ENCODE data around the gene FLRT1.
A peak's percentile ranks its signal among the peaks of the same experiment; 100 is the strongest.

FLRT1 gene

GRCh38 chr11:64060861-64061444 lies 25.2 kb downstream of the FLRT1 start:
- H3K9me3 ChIP-seq (ENCODE audit: control insufficient read depth, insufficient read depth, low read length), result no peaks in the 10 kb centered on the region
- no peaks in the 10 kb centered on the region for H3K36me3 ChIP-seq (ENCODE audit: control insufficient read depth, insufficient read depth, low read length)
- no peaks in the 10 kb centered on the region for H3K4me1 ChIP-seq (ENCODE audit: control insufficient read depth, insufficient read depth, low read length)
- peak overlapping the region; percentile 60 for H3K4me3 ChIP-seq (ENCODE audit: low read depth, low read length)
- no peak overlapping the region for H3K27ac ChIP-seq (ENCODE audit: low read depth, low read length)
- H3K9ac ChIP-seq (ENCODE audit: low read depth, low read length), result no peak overlapping the region
- H3K27me3 ChIP-seq (ENCODE audit: control insufficient read depth, insufficient read depth, low read length), result peaks cover 85% of the 10 kb centered on the region

- H3K27ac ChIP-seq (ENCODE audit: low read depth, low read length), result no peak overlapping the region
- H3K27me3 ChIP-seq (ENCODE audit: control insufficient read depth, insufficient read depth, low read length), result peaks cover 84% of the 10 kb centered on the region
- no peak overlapping the region for H3K4me3 ChIP-seq (ENCODE audit: low read depth, low read length)
- no peaks in the 10 kb centered on the region for H3K4me1 ChIP-seq (ENCODE audit: control insufficient read depth, insufficient read depth, low read length)
- no peak overlapping the region for H3K9ac ChIP-seq (ENCODE audit: low read depth, low read length)
- H3K36me3 ChIP-seq (ENCODE audit: control insufficient read depth, insufficient read depth, low read length), result no peaks in the 10 kb centered on the region
- H3K9me3 ChIP-seq (ENCODE audit: control insufficient read depth, insufficient read depth, low read length), result no peaks in the 10 kb centered on the region
These were observed 26.7 kb downstream of the FLRT1 start for GRCh38 chr11:64062185-64063039.

DNA sequence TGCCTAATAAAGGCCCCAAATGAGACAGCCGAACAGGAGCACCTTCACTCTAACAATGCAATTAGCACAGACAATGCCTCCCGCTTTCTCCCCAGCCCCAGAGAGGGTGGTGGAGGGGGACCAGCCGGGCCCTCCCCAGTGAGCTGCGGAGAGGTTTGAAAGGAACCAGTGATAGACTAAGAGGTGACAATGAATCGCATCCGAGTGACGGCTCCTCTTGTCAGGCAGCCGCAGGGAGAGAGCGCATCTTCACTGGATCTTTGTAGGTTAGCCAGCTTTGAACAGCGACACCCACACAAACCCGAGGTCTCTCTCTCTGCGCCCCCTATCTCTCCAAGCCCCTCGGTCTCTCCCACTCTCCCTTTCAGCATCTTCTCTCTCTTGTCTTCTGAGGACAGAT lies 28.0 kb downstream of the FLRT1 start:
- no peaks in the 10 kb centered on the region for H3K36me3 ChIP-seq (ENCODE audit: control insufficient read depth, insufficient read depth, low read length)
- H3K9ac ChIP-seq (ENCODE audit: low read depth, low read length), result no peak overlapping the region
- H3K27me3 ChIP-seq (ENCODE audit: control insufficient read depth, insufficient read depth, low read length), result peaks cover 77% of the 10 kb centered on the region
- no peak overlapping the region for H3K4me3 ChIP-seq (ENCODE audit: low read depth, low read length)
- 0 out of 2 replicates have a peak, but pooled peaks cover 7% of the 10 kb centered on the region for H3K4me1 ChIP-seq (ENCODE audit: control insufficient read depth, insufficient read depth, low read length)
- H3K9me3 ChIP-seq (ENCODE audit: control insufficient read depth, insufficient read depth, low read length), result no peaks in the 10 kb centered on the region
- no peak overlapping the region for H3K27ac ChIP-seq (ENCODE audit: low read depth, low read length)

GRCh38 chr11:64064374-64065140 lies 28.8 kb downstream of the FLRT1 start:
- H3K4me1 ChIP-seq (ENCODE audit: control insufficient read depth, insufficient read depth, low read length), result 0 out of 2 replicates have a peak, but pooled peaks cover 7% of the 10 kb centered on the region
- H3K9me3 ChIP-seq (ENCODE audit: control insufficient read depth, insufficient read depth, low read length), result no peaks in the 10 kb centered on the region
- no peak overlapping the region for H3K4me3 ChIP-seq (ENCODE audit: low read depth, low read length)
- H3K36me3 ChIP-seq (ENCODE audit: control insufficient read depth, insufficient read depth, low read length), result no peaks in the 10 kb centered on the region
- H3K27ac ChIP-seq (ENCODE audit: low read depth, low read length), result no peak overlapping the region
- peaks cover 69% of the 10 kb centered on the region for H3K27me3 ChIP-seq (ENCODE audit: control insufficient read depth, insufficient read depth, low read length)
- H3K9ac ChIP-seq (ENCODE audit: low read depth, low read length), result no peak overlapping the region

GRCh38 chr11:64065141-64065465 lies 29.4 kb downstream of the FLRT1 start:
- H3K36me3 ChIP-seq (ENCODE audit: control insufficient read depth, insufficient read depth, low read length), result no peaks in the 10 kb centered on the region
- H3K9ac ChIP-seq (ENCODE audit: low read depth, low read length), result no peak overlapping the region
- 0 out of 2 replicates have a peak, but pooled peaks cover 7% of the 10 kb centered on the region for H3K4me1 ChIP-seq (ENCODE audit: control insufficient read depth, insufficient read depth, low read length)
- H3K27me3 ChIP-seq (ENCODE audit: control insufficient read depth, insufficient read depth, low read length), result peaks cover 64% of the 10 kb centered on the region
- H3K9me3 ChIP-seq (ENCODE audit: control insufficient read depth, insufficient read depth, low read length), result no peaks in the 10 kb centered on the region
- H3K4me3 ChIP-seq (ENCODE audit: low read depth, low read length), result no peak overlapping the region
- no peak overlapping the region for H3K27ac ChIP-seq (ENCODE audit: low read depth, low read length)

GRCh38 chr11:64065712-64066111 lies 30.0 kb downstream of the FLRT1 start:
- no peaks in the 10 kb centered on the region for H3K9me3 ChIP-seq (ENCODE audit: control insufficient read depth, insufficient read depth, low read length)
- no peak overlapping the region for H3K4me3 ChIP-seq (ENCODE audit: low read depth, low read length)
- H3K27me3 ChIP-seq (ENCODE audit: control insufficient read depth, insufficient read depth, low read length), result peaks cover 62% of the 10 kb centered on the region
- H3K27ac ChIP-seq (ENCODE audit: low read depth, low read length), result no peak overlapping the region
- H3K4me1 ChIP-seq (ENCODE audit: control insufficient read depth, insufficient read depth, low read length), result 0 out of 2 replicates have a peak, but pooled peaks cover 7% of the 10 kb centered on the region
- H3K9ac ChIP-seq (ENCODE audit: low read depth, low read length), result no peak overlapping the region
- H3K36me3 ChIP-seq (ENCODE audit: control insufficient read depth, insufficient read depth, low read length), result no peaks in the 10 kb centered on the region

GRCh38 chr11:64067230-64067993 lies 31.7 kb downstream of the FLRT1 start:
- Histone ChIP-seq H3K4me3 (ENCODE audit: low read depth, low read length) (no peak overlapping the region), H3K9ac (ENCODE audit: low read depth, low read length) (no peak overlapping the region), H3K36me3 (ENCODE audit: control insufficient read depth, insufficient read depth, low read length) (no peaks in the 10 kb centered on the region), H3K4me1 (ENCODE audit: control insufficient read depth, insufficient read depth, low read length) (0 out of 2 replicates have a peak, but pooled peaks cover 7% of the 10 kb centered on the region), H3K27ac (ENCODE audit: low read depth, low read length) (no peak overlapping the region), H3K9me3 (ENCODE audit: control insufficient read depth, insufficient read depth, low read length) (no peaks in the 10 kb centered on the region), H3K27me3 (ENCODE audit: control insufficient read depth, insufficient read depth, low read length) (peaks cover 56% of the 10 kb centered on the region)

DNA sequence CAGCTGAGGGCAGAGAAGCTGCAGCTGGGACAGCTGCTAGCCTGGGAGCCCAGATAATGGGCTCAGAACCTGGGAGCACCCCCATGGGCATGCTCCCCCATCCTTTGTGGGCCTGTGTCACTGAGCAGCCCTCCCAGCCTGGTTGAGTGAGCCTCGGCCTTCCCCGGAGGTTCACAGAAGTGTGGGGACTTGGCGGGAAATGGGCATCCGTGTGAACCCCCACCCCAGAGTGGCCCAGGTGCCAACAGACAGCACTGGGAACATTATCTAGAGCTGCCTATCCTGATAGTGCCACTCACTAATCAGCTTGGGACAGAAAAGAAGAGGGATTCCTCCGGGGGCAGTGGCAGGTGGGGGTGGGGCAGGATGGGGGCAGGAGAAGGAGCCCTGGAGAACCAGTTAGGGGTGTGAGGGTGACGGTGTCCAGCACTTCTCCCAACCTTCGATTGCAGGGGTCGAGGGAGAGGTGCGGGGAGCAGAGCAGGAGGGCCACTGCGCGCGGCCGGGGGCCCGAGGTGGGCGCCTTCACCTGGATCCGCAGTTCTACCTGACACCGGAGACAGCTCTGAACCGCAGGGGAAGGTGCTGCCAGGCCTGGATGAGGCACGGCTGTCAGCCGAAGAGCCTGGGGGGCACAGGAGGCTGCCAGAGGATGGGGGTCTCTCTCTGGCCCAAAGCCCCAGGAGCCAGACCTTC lies 33.1 kb downstream of the FLRT1 start:
- Histone ChIP-seq H3K9ac (ENCODE audit: low read depth, low read length) (no peak overlapping the region), H3K36me3 (ENCODE audit: control insufficient read depth, insufficient read depth, low read length) (no peaks in the 10 kb centered on the region), H3K4me1 (ENCODE audit: control insufficient read depth, insufficient read depth, low read length) (0 out of 2 replicates have a peak, but pooled peaks cover 7% of the 10 kb centered on the region), H3K27me3 (ENCODE audit: control insufficient read depth, insufficient read depth, low read length) (peaks cover 41% of the 10 kb centered on the region), H3K27ac (ENCODE audit: low read depth, low read length) (no peak overlapping the region), H3K9me3 (ENCODE audit: control insufficient read depth, insufficient read depth, low read length) (no peaks in the 10 kb centered on the region), H3K4me3 (ENCODE audit: low read depth, low read length) (no peak overlapping the region)

GRCh38 chr11:64069401-64070313 lies 33.9 kb downstream of the FLRT1 start:
- H3K4me1 ChIP-seq (ENCODE audit: control insufficient read depth, insufficient read depth, low read length), result 0 out of 2 replicates have a peak, but pooled peaks cover 7% of the 10 kb centered on the region
- H3K27me3 ChIP-seq (ENCODE audit: control insufficient read depth, insufficient read depth, low read length), result peaks cover 35% of the 10 kb centered on the region
- H3K36me3 ChIP-seq (ENCODE audit: control insufficient read depth, insufficient read depth, low read length), result no peaks in the 10 kb centered on the region
- H3K4me3 ChIP-seq (ENCODE audit: low read depth, low read length), result no peak overlapping the region
- H3K9me3 ChIP-seq (ENCODE audit: control insufficient read depth, insufficient read depth, low read length), result no peaks in the 10 kb centered on the region
- H3K9ac ChIP-seq (ENCODE audit: low read depth, low read length), result no peak overlapping the region
- no peak overlapping the region for H3K27ac ChIP-seq (ENCODE audit: low read depth, low read length)

Measured in HUES48 (cell line).